Uterus (tissue), 4 donors: ENCODE measurements around the gene CARD18. TPM values are rescaled to one million over a fixed set of nuclear protein-coding genes. Genes with fewer than 3 reads are reported as not detected.

Source experiments
- DNase-seq, 2 donors: peaks; one replicate each; pipeline ENCODE4 v3.0.0-alpha.2; 2019 to 2020
- H3K27ac ChIP-seq, 2 donors: fragments of 200-600 bp; sonication (generic); 1 replicate in 1 of 2; 2 replicates in 1 of 2; pipeline ENCODE4 v1.5.1; 2016 to 2018
- H3K27me3 ChIP-seq, 2 donors: fragments of 200-600 bp; sonication (generic); one replicate each; pipeline ENCODE4 v1.5.1; 2018 to 2019; ENCODE audit warnings: control low read depth in 1 of 2
- H3K36me3 ChIP-seq, 2 donors: fragments of 200-600 bp; sonication (generic); one replicate each; pipeline ENCODE4 v1.5.1; 2019; ENCODE audit warnings: control low read depth in 1 of 2
- H3K4me1 ChIP-seq, 2 donors: fragments of 200-600 bp; sonication (generic); one replicate each; pipeline ENCODE4 v1.5.1; 2018 to 2019; ENCODE audit warnings: control low read depth in 1 of 2
- H3K4me3 ChIP-seq, 2 donors: fragments of 200-600 bp; sonication (generic); 1 replicate in 1 of 2; 2 replicates in 1 of 2; pipeline ENCODE4 v1.5.1; 2018 to 2019; ENCODE audit warnings: mild to moderate bottlenecking in 1 of 2
- H3K9me3 ChIP-seq, 2 donors: fragments of 200-600 bp; sonication (generic); one replicate each; pipeline ENCODE4 v1.5.1; 2019; ENCODE audit warnings: control low read depth in 1 of 2
- POLR2A ChIP-seq, 2 donors: fragments of 450-650 bp; IDR thresholded peaks; one replicate each; pipeline ENCODE4 v1.6.1; 2016; ENCODE audit warnings: antibody characterized with exemption in 2 of 2, mild to moderate bottlenecking in 1 of 2, moderate library complexity in 1 of 2
- intact Hi-C: fragments of 100-400 bp; cut with DNase I; formaldehyde crosslinking; loops from one replicate; pipeline ENCODE4 v1.15.1; 2023; ENCODE audit warnings: low total_unique reads
- total RNA-seq, 4 donors: library from RNA; depleted of rRNA in 3 of 4; stranded (reverse); fragments of >200 nt in 3 of 4; gene quantifications; one replicate each; pipeline versions ENCODE4 v1.1.0 to v1.2.4, GENCODE V29; 2014 to 2023
- TF ChIP-seq, protein P1 (sequence below), 4 experiments: fragments of 200-600 bp in 2 of 4; fragments of 450-650 bp in 2 of 4; sonication (generic) in 2 of 4; IDR thresholded peaks; one replicate each; pipeline ENCODE4 v1.5.1; 2016 to 2019; ENCODE audit warnings: antibody characterized with exemption in 4 of 4, mild to moderate bottlenecking in 2 of 4, moderate library complexity in 1 of 4
- donor health status: DM: yes; HTN: yes; CAD: no.

Gene CARD18, protein sequence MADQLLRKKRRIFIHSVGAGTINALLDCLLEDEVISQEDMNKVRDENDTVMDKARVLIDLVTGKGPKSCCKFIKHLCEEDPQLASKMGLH
- not detected for total RNA-seq

DNA sequence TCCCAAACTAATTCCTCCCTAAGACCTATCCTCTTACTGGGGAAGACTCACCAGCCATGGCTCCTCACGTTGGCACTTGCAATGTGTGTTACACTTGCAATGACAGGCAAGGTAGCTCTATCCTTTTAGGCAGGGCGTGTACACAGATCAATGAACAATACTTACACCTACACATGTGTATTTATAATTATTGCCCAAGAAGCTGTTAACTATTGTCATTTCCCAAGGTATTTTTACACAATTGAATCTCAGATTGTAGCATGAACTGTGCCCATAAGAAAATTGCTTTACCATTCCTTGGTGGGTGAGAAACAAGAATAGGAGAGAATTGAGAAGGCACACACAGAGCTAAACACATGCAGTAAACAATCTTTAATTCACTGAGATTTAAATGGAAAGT lies at the start of gene CARD18:
CARD18 (minus strand) TSS at position 101 of the 400 bp plus-strand sequence; CDS start at position 58, 43 bp downstream.
- TF ChIP-seq, protein P1, sequence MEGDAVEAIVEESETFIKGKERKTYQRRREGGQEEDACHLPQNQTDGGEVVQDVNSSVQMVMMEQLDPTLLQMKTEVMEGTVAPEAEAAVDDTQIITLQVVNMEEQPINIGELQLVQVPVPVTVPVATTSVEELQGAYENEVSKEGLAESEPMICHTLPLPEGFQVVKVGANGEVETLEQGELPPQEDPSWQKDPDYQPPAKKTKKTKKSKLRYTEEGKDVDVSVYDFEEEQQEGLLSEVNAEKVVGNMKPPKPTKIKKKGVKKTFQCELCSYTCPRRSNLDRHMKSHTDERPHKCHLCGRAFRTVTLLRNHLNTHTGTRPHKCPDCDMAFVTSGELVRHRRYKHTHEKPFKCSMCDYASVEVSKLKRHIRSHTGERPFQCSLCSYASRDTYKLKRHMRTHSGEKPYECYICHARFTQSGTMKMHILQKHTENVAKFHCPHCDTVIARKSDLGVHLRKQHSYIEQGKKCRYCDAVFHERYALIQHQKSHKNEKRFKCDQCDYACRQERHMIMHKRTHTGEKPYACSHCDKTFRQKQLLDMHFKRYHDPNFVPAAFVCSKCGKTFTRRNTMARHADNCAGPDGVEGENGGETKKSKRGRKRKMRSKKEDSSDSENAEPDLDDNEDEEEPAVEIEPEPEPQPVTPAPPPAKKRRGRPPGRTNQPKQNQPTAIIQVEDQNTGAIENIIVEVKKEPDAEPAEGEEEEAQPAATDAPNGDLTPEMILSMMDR (IDR thresholded peaks at IDR 0.05) = no peak
- TF ChIP-seq POLR2A (IDR thresholded peaks at IDR 0.05) = no peak
- Histone ChIP-seq H3K9me3 (no peaks in the 10 kb centered on the region), H3K27ac (no peak within 1 kb of the TSS), H3K4me1 (no peaks in the 10 kb centered on the region), H3K27me3 (no peaks in the 10 kb centered on the region), H3K4me3 (no peak within 1 kb of the TSS), H3K36me3 (no peaks in the 10 kb centered on the region)
- intact Hi-C loops = no loop called here
- DNase-seq = no peak

DNA sequence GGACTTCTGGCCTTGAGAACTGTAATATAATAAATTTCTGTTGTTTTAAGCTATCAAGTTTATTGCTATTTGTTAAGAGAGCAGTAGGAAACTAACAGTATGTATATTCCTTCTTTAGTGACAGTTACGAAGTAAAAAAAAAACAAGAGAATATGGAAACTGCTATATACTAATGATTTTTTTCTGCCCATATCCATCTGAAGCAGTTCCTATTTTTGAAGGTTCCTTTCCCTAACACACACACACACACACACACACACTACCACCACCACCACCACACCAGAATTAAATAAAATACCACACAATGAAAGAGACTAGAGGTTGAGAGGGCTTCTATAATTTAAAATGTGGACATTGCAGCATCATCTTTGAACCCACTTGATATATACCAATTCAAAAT lies 44.4 kb upstream of the CARD18 start:
- no peaks in the 10 kb centered on the region for H3K4me1 ChIP-seq
- no peak overlapping the region for H3K27ac ChIP-seq
- no peak overlapping the region for H3K4me3 ChIP-seq
- DNase-seq = no peak
- H3K9me3 ChIP-seq = no peaks in the 10 kb centered on the region
- TF ChIP-seq, protein P1 (IDR thresholded peaks at IDR 0.05) = no peak
- no peak for TF ChIP-seq POLR2A (IDR thresholded peaks at IDR 0.05)
- intact Hi-C loops = no loop called here
- no peaks in the 10 kb centered on the region for H3K27me3 ChIP-seq
- H3K36me3 ChIP-seq = no peaks in the 10 kb centered on the region

DNA sequence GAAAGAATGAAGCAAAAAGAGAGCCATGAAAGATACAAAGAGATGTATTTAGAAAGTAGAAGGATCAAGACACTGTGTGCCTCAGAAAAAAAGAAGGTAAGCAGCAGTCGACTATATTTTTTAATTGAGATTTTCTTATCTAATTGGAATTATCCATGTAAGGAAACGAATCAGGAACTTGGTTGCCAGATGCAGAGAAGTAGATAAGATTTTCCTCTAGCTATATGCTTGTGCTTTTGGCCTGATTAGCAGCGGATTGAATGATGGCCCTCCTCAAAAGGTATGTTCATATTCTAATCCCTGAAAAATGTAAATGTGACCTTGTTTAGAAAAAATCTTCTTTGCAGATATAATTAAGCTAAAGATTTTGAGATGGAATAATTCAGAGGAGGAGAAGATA lies 43.9 kb upstream of the CARD18 start:
- no peak for DNase-seq
- no peak overlapping the region for H3K4me3 ChIP-seq
- no peaks in the 10 kb centered on the region for H3K9me3 ChIP-seq
- intact Hi-C loops = no loop called here
- no peaks in the 10 kb centered on the region for H3K27me3 ChIP-seq
- no peaks in the 10 kb centered on the region for H3K4me1 ChIP-seq
- no peak for TF ChIP-seq POLR2A (IDR thresholded peaks at IDR 0.05)
- TF ChIP-seq, protein P1 (IDR thresholded peaks at IDR 0.05) = no peak
- H3K36me3 ChIP-seq = no peaks in the 10 kb centered on the region
- no peak overlapping the region for H3K27ac ChIP-seq

DNA sequence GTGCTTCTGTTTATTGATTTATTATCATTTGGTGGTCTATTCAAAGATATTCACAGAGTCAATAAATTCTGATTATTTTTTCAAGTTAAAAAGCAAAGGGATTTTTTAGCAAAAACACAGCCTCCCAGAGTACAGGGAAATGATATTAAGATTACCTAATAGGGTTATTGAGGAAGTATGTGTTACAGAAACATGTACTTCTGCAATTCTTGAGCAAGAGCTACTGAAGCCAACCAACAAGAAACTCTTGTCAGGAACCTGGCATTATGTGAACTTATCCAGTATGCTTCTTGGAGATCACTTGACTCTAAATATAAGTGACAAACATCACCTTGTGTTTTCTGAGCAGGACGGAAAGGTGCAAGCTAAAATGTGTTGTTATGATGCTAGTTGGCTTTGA lies 42.0 kb upstream of the CARD18 start:
- Histone ChIP-seq H3K27ac (no peak overlapping the region), H3K4me3 (no peak overlapping the region), H3K36me3 (no peaks in the 10 kb centered on the region), H3K27me3 (no peaks in the 10 kb centered on the region), H3K4me1 (no peaks in the 10 kb centered on the region), H3K9me3 (no peaks in the 10 kb centered on the region)
- DNase-seq = no peak
- TF ChIP-seq, protein P1 (IDR thresholded peaks at IDR 0.05) = no peak
- no peak for TF ChIP-seq POLR2A (IDR thresholded peaks at IDR 0.05)
- intact Hi-C loops = no loop called here

DNA sequence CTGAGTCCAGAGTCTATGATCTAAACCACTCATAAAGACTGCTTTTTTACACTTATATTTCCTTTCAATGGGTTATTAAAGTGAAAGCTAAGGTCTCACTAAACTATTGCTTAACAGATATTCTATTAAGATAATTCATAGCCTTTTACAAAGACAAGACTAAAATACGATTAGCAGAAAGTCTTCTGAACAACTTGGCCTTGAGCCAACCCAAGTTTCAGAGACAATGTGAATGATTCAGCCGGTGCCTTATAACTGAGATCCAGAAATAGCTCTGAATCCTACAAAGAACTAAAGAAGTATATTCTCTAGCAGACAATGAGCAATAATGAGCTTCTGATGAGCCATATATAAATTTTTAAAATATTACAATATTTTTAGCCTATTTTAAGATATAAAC lies 41.5 kb upstream of the CARD18 start:
- Histone ChIP-seq H3K9me3 (no peaks in the 10 kb centered on the region), H3K27ac (no peak overlapping the region), H3K4me1 (no peaks in the 10 kb centered on the region), H3K27me3 (no peaks in the 10 kb centered on the region), H3K4me3 (no peak overlapping the region), H3K36me3 (no peaks in the 10 kb centered on the region)
- intact Hi-C loops = no loop called here
- TF ChIP-seq, protein P1 (IDR thresholded peaks at IDR 0.05) = no peak
- TF ChIP-seq POLR2A (IDR thresholded peaks at IDR 0.05) = no peak
- no peak for DNase-seq
